Measurements from ENCODE around the gene DNAJC7.

DNAJC7 gene

GRCh38 chr17:41928693-41929251 lies 88.5 kb downstream of the DNAJC7 start:
- TF ChIP-seq CTCF (IDR thresholded peaks at IDR 0.05; ENCODE audit: low read depth, low read length, poor library complexity, severe bottlenecking) (no peak), EZH2phosphoT487 (IDR thresholded peaks at IDR 0.05; ENCODE audit: borderline replicate concordance, low read length) (no peak)
- Histone ChIP-seq H3F3A (ENCODE audit: control insufficient read depth, insufficient read depth) (peaks cover 5% of the 10 kb centered on the region; the same call in 1 of the 2 replicates), H3K79me2 (ENCODE audit: control insufficient read depth, low read length) (peaks cover 21% of the 10 kb centered on the region), H3K36me3 (ENCODE audit: control insufficient read depth, low read length) (no peaks in the 10 kb centered on the region), H3K27ac (ENCODE audit: low read depth, low read length) (no peak overlapping the region), H3K4me3 (ENCODE audit: low read length) (peak overlapping the region; percentile 89), H3K27me3 (ENCODE audit: control insufficient read depth, low read length) (no peaks in the 10 kb centered on the region), H3K9me2 (replicated peaks; ENCODE audit: control insufficient read depth, low read length) (no peaks in the 10 kb centered on the region), H3K4me2 (ENCODE audit: low read length) (peak overlapping the region; percentile 84), H3K9me3 (ENCODE audit: control insufficient read depth, insufficient read depth, low read length) (no peaks in the 10 kb centered on the region), H4K20me1 (ENCODE audit: control insufficient read depth, insufficient read depth, low read depth, low read length) (no peaks in the 10 kb centered on the region), H3K4me1 (ENCODE audit: control insufficient read depth, low read length) (peaks cover 51% of the 10 kb centered on the region)
